Gastroesophageal sphincter (tissue), 4 donors: ENCODE results near the gene POU2AF3. TPM values are rescaled to one million over a fixed set of nuclear protein-coding genes. Genes with fewer than 3 reads are reported as not detected.

Source experiments
- ATAC-seq: fragments of 150-250 bp; one replicate; pipeline ENCODE4 v1.9.1; 2016; ENCODE audit warnings: mild to moderate bottlenecking, moderate library complexity
- H3K27ac ChIP-seq, 4 donors: fragments of 200-600 bp; sonication (generic) in 3 of 4; 1 replicate in 3 of 4; 2 replicates in 1 of 4; pipeline ENCODE4 v1.5.1; 2016 to 2019
- H3K27me3 ChIP-seq: fragments of 200-600 bp; sonication (generic); one replicate; pipeline ENCODE4 v1.5.1; 2019
- H3K36me3 ChIP-seq, 2 donors: fragments of 200-600 bp; sonication (generic); one replicate each; pipeline ENCODE4 v1.5.1; 2019; ENCODE audit warnings: control low read depth in 1 of 2
- H3K4me1 ChIP-seq, 3 donors: fragments of 200-600 bp; sonication (generic); 1 replicate in 2 of 3; 2 replicates in 1 of 3; pipeline ENCODE4 v1.5.1; 2016 to 2019; ENCODE audit warnings: control low read depth in 2 of 3
- H3K4me3 ChIP-seq, 2 donors: fragments of 200-600 bp; sonication (generic); one replicate each; pipeline ENCODE4 v1.5.1; 2019; ENCODE audit warnings: mild to moderate bottlenecking in 1 of 2, moderate library complexity in 1 of 2
- H3K9me3 ChIP-seq, 3 donors: fragments of 200-600 bp; sonication (generic); one replicate each; pipeline ENCODE4 v1.5.1; 2017 to 2019; ENCODE audit warnings: control low read depth in 2 of 3
- EP300 ChIP-seq: sonication (generic); formaldehyde crosslinking; IDR thresholded peaks from one replicate; pipeline ENCODE4 v1.6.1; 2017; ENCODE audit warnings: antibody characterized with exemption, mild to moderate bottlenecking
- POLR2A ChIP-seq, 2 donors: fragments of 450-650 bp; IDR thresholded peaks; one replicate each; pipeline ENCODE4 v1.6.1; 2017; ENCODE audit warnings: antibody characterized with exemption in 2 of 2, mild to moderate bottlenecking in 2 of 2, moderate library complexity in 1 of 2
- POLR2AphosphoS5 ChIP-seq: sonication (generic); formaldehyde crosslinking; IDR thresholded peaks from one replicate; pipeline ENCODE4 v1.6.1; 2017; ENCODE audit warnings: antibody characterized with exemption
- WGBS, 2 donors: methylation state at CpG; one replicate each; pipeline ENCODE4 v1.1.5; 2018; ENCODE audit warnings: low coverage in 1 of 2; 5-methylcytosine and 5-hydroxymethylcytosine counted together
- total RNA-seq, 4 donors: library from RNA; depleted of rRNA; stranded (reverse); fragments of >200 nt; gene quantifications; one replicate each; pipeline ENCODE4 v1.1.0, GENCODE V29; 2016
- TF ChIP-seq, protein P1 (sequence below), 4 experiments: fragments of 200-600 bp in 2 of 4; fragments of 450-650 bp in 2 of 4; sonication (generic) in 1 of 4; IDR thresholded peaks; one replicate each; pipeline ENCODE4 v1.5.1; 2017 to 2019; ENCODE audit warnings: antibody characterized with exemption in 4 of 4, mild to moderate bottlenecking in 2 of 4, moderate library complexity in 2 of 4

Gene POU2AF3
- total RNA-seq, 4 donors from 2014 or later = 1.5 to 3.8 (median 2.2) TPM

GRCh38 chr11:111347723-111348115 lies 49.4 kb downstream of the POU2AF3 start:
- Histone ChIP-seq H3K36me3 (no peaks in the 10 kb centered on the region), H3K4me1 (peaks cover 0 to 11% (median 0%) of the 10 kb centered on the region in 3 donors), H3K27ac (peak overlapping the region in 2 of 4 donors; percentile 30 to 36), H3K9me3 (no peaks in the 10 kb centered on the region), H3K27me3 (no peaks in the 10 kb centered on the region), H3K4me3 (no peak overlapping the region)
- TF ChIP-seq EP300 (no peak), POLR2AphosphoS5 (no peak), POLR2A (IDR thresholded peaks at IDR 0.05) (no peak)
- TF ChIP-seq, protein P1, sequence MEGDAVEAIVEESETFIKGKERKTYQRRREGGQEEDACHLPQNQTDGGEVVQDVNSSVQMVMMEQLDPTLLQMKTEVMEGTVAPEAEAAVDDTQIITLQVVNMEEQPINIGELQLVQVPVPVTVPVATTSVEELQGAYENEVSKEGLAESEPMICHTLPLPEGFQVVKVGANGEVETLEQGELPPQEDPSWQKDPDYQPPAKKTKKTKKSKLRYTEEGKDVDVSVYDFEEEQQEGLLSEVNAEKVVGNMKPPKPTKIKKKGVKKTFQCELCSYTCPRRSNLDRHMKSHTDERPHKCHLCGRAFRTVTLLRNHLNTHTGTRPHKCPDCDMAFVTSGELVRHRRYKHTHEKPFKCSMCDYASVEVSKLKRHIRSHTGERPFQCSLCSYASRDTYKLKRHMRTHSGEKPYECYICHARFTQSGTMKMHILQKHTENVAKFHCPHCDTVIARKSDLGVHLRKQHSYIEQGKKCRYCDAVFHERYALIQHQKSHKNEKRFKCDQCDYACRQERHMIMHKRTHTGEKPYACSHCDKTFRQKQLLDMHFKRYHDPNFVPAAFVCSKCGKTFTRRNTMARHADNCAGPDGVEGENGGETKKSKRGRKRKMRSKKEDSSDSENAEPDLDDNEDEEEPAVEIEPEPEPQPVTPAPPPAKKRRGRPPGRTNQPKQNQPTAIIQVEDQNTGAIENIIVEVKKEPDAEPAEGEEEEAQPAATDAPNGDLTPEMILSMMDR (IDR thresholded peaks at IDR 0.05) = no peak
- peak; percentile 56 for ATAC-seq
- WGBS, 2 donors = 50 to 51% methylated on average over 3 of the region's 3 CpGs

DNA sequence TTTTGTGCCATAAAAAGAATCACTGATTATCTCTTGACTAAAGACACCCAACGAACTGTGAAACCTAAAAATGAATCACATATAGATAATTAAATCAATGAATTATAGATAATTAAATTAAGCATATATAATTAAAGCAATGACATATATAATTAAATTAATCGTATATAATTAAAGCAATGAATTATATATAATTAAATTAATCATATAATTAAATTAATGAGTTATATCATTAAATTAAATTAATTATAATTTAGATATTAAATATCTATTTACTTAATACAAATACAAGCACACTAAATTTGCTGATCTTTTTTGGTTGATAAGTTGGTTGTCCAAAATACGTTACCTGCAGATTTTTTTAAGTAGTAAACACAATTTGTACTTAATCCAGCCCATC lies 49.8 kb downstream of the POU2AF3 start:
- no peaks in the 10 kb centered on the region for H3K27me3 ChIP-seq
- WGBS, 2 donors = 69 to 88% methylated on average over 3 of the region's 3 CpGs
- ATAC-seq = no peak
- peaks cover 0 to 11% (median 0%) of the 10 kb centered on the region in 3 donors for H3K4me1 ChIP-seq
- TF ChIP-seq, protein P1 (IDR thresholded peaks at IDR 0.05) = no peak
- TF ChIP-seq EP300 = no peak
- TF ChIP-seq POLR2A (IDR thresholded peaks at IDR 0.05) = no peak
- TF ChIP-seq POLR2AphosphoS5 = no peak
- peak overlapping the region in 2 of 4 donors; percentile 30 to 36 for H3K27ac ChIP-seq
- H3K9me3 ChIP-seq = no peaks in the 10 kb centered on the region
- H3K36me3 ChIP-seq = no peaks in the 10 kb centered on the region
- no peak overlapping the region for H3K4me3 ChIP-seq

- H3K36me3 ChIP-seq = no peaks in the 10 kb centered on the region
- H3K4me1 ChIP-seq = peaks cover 0 to 5% (median 0%) of the 10 kb centered on the region in 3 donors
- H3K4me3 ChIP-seq = no peak overlapping the region
- TF ChIP-seq, protein P1 (IDR thresholded peaks at IDR 0.05) = no peak
- no peak for TF ChIP-seq EP300
- TF ChIP-seq POLR2AphosphoS5 = no peak
- 71 to 89% methylated on average over 1 to 2 of the region's 2 CpGs for WGBS, 2 donors
- no peaks in the 10 kb centered on the region for H3K27me3 ChIP-seq
- ATAC-seq = no peak
- no peaks in the 10 kb centered on the region for H3K9me3 ChIP-seq
- H3K27ac ChIP-seq = no peak overlapping the region
Measured at GRCh38 chr11:111349191-111349695, 50.9 kb downstream of the POU2AF3 start.

DNA sequence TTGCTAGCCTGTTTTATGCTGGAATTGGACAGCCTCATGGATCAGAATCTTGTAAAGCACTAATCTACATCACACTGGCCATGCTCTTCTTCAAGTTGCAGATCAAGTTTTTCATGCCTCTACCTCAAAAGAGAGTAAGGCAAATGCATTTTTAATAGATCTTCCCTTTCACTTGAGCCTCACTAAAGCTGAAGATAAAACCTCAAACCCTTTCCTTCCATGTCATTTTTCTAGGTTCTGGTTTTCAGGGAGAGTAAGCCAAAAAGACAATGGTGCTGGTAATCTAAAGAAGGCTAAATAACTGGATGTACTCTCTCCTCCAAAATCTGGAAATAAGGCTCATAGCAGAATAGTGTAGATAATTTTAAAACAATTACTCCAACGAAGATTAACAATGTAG lies 52.5 kb downstream of the POU2AF3 start:
- Histone ChIP-seq H3K9me3 (no peaks in the 10 kb centered on the region), H3K27me3 (no peaks in the 10 kb centered on the region), H3K4me3 (no peak overlapping the region), H3K27ac (no peak overlapping the region), H3K4me1 (no peaks in the 10 kb centered on the region), H3K36me3 (no peaks in the 10 kb centered on the region)
- no peak for ATAC-seq
- 33% methylated on average over 1 of the region's 1 CpG; no CpG with 5 or more reads in 1 of the 2 donors for WGBS, 2 donors
- TF ChIP-seq EP300 (no peak), POLR2AphosphoS5 (no peak)
- TF ChIP-seq, protein P1 (IDR thresholded peaks at IDR 0.05) = no peak

- no peak for ATAC-seq
- H3K9me3 ChIP-seq = no peaks in the 10 kb centered on the region
- no peaks in the 10 kb centered on the region for H3K27me3 ChIP-seq
- H3K4me1 ChIP-seq = no peaks in the 10 kb centered on the region
- H3K4me3 ChIP-seq = no peak overlapping the region
- 54 to 64% methylated on average over 10 of the region's 10 CpGs for WGBS, 2 donors
- H3K27ac ChIP-seq = no peak overlapping the region
- H3K36me3 ChIP-seq = no peaks in the 10 kb centered on the region
- TF ChIP-seq POLR2A (IDR thresholded peaks at IDR 0.05) (no peak), POLR2AphosphoS5 (no peak), EP300 (no peak)
- TF ChIP-seq, protein P1 (IDR thresholded peaks at IDR 0.05) = no peak
Measured at GRCh38 chr11:111351374-111352055, 53.2 kb downstream of the POU2AF3 start.
